D721Med (cell line): ENCODE measurements around the gene PXDC1.

ENCODE experiments used
- DNase-seq: peaks from one replicate; pipeline ENCODE4 v3.0.0; 2011; ENCODE audit warnings: low spot score; ENCODE audit not compliant: insufficient read length
- FAIRE-seq: peaks from 2 replicates; lab custom pipeline; 2011; peaks lifted over from hg19 to GRCh38; lab: Jason Lieb, UNC
- TF ChIP-seq, protein P1 (sequence below): IDR thresholded peaks from 2 replicates; pipeline ENCODE4 v1.5.1; 2012; ENCODE audit warnings: mild to moderate bottlenecking, control low read depth; ENCODE audit not compliant: insufficient read depth; ENCODE audit errors: missing control alignments

PXDC1 gene

DNA sequence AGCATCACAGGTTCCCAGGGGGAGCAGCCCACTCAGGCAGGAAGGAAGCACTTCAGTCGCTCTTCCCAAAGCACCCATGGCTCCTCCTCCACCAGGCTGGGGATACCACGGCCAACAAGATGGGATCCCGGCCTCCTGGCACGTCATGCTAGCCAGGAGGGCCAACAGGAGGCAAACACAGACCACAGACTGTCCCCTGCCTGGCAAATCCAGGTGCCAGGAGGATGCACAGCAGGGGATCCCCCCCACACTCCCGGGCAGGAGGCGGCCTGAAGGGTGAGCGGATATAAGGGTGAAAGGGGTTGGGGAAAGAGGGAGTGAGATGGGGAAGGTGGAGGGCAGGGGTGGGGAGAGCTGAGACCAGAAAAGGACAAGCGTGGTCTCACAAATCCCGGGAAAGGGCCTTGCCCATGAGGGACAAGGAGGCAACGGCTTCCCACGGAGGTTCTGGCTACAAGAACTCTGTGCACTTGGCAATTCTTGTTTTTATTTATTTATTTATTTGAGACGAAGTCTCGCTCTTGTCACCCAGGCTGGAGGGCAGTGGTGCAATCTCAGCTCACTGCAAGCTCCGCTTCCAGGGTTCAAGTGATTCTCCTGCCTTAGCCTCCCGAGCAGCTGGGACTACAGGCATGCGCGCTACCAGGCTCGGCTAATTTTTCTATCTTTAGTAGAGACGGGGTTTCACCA is 7.2 kb downstream of the PXDC1 start:
- TF ChIP-seq, protein P1, sequence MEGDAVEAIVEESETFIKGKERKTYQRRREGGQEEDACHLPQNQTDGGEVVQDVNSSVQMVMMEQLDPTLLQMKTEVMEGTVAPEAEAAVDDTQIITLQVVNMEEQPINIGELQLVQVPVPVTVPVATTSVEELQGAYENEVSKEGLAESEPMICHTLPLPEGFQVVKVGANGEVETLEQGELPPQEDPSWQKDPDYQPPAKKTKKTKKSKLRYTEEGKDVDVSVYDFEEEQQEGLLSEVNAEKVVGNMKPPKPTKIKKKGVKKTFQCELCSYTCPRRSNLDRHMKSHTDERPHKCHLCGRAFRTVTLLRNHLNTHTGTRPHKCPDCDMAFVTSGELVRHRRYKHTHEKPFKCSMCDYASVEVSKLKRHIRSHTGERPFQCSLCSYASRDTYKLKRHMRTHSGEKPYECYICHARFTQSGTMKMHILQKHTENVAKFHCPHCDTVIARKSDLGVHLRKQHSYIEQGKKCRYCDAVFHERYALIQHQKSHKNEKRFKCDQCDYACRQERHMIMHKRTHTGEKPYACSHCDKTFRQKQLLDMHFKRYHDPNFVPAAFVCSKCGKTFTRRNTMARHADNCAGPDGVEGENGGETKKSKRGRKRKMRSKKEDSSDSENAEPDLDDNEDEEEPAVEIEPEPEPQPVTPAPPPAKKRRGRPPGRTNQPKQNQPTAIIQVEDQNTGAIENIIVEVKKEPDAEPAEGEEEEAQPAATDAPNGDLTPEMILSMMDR, result no peak
- no peak for DNase-seq

GRCh38 chr6:3743541-3743940 is 8.0 kb downstream of the PXDC1 start:
- TF ChIP-seq, protein P1, result no peak
- FAIRE-seq, result no peak

More for the DNA sequence above, 7.2 kb downstream of the PXDC1 start:
- FAIRE-seq, result no peak

GRCh38 chr6:3742426-3743344 is 8.8 kb downstream of the PXDC1 start:
- DNase-seq (peak; percentile 73), FAIRE-seq (no peak)
- TF ChIP-seq, protein P1, result peak; percentile 95

More at GRCh38 chr6:3743541-3743940, 8.0 kb downstream of the PXDC1 start:
- no peak for DNase-seq

DNA sequence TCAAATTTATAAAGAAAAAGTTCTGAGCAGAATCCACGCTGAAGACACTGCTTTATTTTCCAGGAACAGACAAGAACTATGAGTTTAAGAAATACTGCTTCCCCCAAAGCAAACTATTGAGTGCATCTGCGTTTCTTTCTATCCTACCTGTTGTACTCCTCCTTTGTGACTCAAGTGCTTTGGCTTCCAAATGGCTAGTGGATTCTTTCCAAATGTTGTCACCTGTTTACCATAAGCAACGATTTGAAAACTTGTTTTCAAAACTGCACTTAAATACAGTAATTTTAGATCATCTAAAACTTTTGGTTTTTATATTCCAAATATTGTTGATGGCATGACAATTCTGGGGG is 9.5 kb downstream of the PXDC1 start:
- no peak for FAIRE-seq
- DNase-seq, result no peak
- TF ChIP-seq, protein P1, result no peak

DNA sequence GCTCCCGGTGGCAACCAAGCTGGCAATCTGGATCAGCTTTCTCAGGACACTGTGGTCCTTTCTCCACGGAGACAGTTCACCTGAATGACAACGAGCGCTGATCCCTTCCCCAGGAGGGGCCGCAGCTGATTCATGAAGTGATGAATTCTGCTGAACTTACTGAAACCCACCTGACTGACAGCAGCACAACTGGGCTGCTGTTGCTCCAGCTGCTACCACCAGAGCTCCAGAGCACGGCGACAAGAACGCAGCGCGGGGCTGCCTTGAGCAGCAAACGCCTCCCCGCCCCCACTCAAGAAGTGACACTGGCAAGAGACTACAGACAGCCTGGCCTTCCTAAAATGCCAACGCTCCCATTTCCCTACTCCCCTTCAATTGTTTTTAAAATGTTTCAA is 10.0 kb downstream of the PXDC1 start:
- TF ChIP-seq, protein P1, result no peak
- DNase-seq (no peak), FAIRE-seq (no peak)

- TF ChIP-seq, protein P1, result no peak
- no peak for DNase-seq
- no peak for FAIRE-seq
Observed at GRCh38 chr6:3740551-3741476, 10.7 kb downstream of the PXDC1 start.
